ENCODE measurements around the gene CACNA2D4. TPM values are rescaled to one million over a fixed set of nuclear protein-coding genes. Genes with fewer than 3 reads are reported as not detected.

CACNA2D4 gene
- total and polyA plus RNA-seq, 4 donors: 1.5 to 12.6 (median 7.3) TPM

GRCh38 chr12:1878695-1879094, 39.8 kb downstream of the CACNA2D4 start:
- no peak overlapping the region for H3K9ac ChIP-seq (ENCODE audit: insufficient read depth in 1 of 2, low read length in 2 of 2)
- H3K27ac ChIP-seq (ENCODE audit: low read depth in 1 of 2, low read length in 1 of 2): no peak overlapping the region
- H3K36me3 ChIP-seq (ENCODE audit: control insufficient read depth in 4 of 4, insufficient read depth in 4 of 4, low read length in 4 of 4): no peaks in the 10 kb centered on the region
- WGBS, 2 donors: 82 to 84% methylated on average over 5 of the region's 5 CpGs
- H3K4me1 ChIP-seq (ENCODE audit: control insufficient read depth in 5 of 5, insufficient read depth in 5 of 5, low read length in 5 of 5): no peaks in the 10 kb centered on the region
- peaks cover 0 to 5% (median 0%) of the 10 kb centered on the region in 3 donors for H3K27me3 ChIP-seq (ENCODE audit: control insufficient read depth in 3 of 3, insufficient read depth in 3 of 3, low read length in 2 of 3)
- TF ChIP-seq CTCF (IDR thresholded peaks at IDR 0.05; ENCODE audit: control extremely low read depth, extremely low read depth): no peak
- no peaks in the 10 kb centered on the region for H3K9me3 ChIP-seq (ENCODE audit: control insufficient read depth in 4 of 4, insufficient read depth in 3 of 4, low read length in 3 of 4)
- H3K4me3 ChIP-seq: no peak overlapping the region
- DNase-seq (no peak), ATAC-seq (ENCODE audit: insufficient read depth, low FRiP score) (no peak)

DNA sequence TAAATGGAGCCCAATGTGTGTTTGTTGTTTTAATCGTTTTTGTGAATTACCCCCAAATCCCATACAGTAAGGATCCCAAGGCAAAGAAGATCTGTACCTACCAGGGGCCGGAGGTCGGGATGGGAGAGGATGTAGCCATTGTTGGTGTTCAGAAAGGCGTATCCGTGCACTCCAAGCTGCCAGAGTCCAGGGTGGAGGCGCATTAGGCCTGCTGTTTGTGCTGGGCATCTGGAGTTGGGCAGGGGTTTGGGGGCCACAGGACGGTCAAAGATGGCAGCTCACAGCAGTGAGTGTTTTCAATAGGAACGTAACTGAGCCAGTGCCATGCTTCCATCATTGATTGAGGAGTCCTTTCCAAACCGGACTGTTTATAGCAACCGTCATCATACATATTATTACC, 40.2 kb downstream of the CACNA2D4 start:
- no peaks in the 10 kb centered on the region for H3K4me1 ChIP-seq (ENCODE audit: control insufficient read depth in 5 of 5, insufficient read depth in 5 of 5, low read length in 5 of 5)
- WGBS, 2 donors: 91 to 94% methylated on average over 10 of the region's 10 CpGs
- H3K27ac ChIP-seq (ENCODE audit: low read depth in 1 of 2, low read length in 1 of 2): no peak overlapping the region
- H3K36me3 ChIP-seq (ENCODE audit: control insufficient read depth in 4 of 4, insufficient read depth in 4 of 4, low read length in 4 of 4): no peaks in the 10 kb centered on the region
- H3K4me3 ChIP-seq: no peak overlapping the region
- H3K27me3 ChIP-seq (ENCODE audit: control insufficient read depth in 3 of 3, insufficient read depth in 3 of 3, low read length in 2 of 3): peaks cover 0 to 5% (median 0%) of the 10 kb centered on the region in 3 donors
- no peak for TF ChIP-seq CTCF (IDR thresholded peaks at IDR 0.05; ENCODE audit: control extremely low read depth, extremely low read depth)
- DNase-seq (no peak), ATAC-seq (ENCODE audit: insufficient read depth, low FRiP score) (no peak)
- H3K9ac ChIP-seq (ENCODE audit: insufficient read depth in 1 of 2, low read length in 2 of 2): no peak overlapping the region
- H3K9me3 ChIP-seq (ENCODE audit: control insufficient read depth in 4 of 4, insufficient read depth in 3 of 4, low read length in 3 of 4): no peaks in the 10 kb centered on the region

DNA sequence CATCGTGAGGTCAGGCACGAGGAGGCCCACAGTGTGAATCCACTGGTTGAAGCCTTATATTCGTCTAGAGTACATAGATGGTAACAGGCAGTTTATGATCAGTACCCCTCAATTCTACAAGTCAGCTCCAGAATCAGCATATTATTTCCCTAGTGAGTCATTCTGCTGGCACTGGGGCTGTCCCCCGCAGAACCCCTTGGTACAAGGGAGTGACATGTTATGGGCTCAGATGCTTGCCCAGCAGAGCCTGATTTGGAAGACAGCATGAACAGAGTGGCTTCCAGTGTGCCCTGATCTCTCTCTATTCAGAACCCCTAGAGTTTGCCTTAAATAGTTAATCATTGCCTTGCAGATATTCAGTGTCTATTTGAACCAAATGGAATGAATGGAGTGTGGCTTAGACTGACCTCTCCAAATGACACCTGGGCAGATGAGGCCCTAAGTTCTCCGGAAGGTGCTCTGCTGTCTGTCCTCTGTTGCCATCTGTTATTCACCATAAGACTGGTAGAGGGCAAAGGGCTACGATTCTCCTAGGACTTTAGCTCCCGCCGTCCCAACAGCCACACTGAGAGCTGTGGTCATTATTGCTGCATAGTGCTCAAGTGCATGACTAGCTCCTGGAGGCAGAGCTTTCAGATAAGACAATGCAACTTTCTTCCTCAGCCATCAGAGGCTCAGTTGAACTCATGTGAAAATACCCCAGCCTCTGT, 41.1 kb downstream of the CACNA2D4 start:
- no peaks in the 10 kb centered on the region for H3K4me1 ChIP-seq (ENCODE audit: control insufficient read depth in 5 of 5, insufficient read depth in 5 of 5, low read length in 5 of 5)
- no peak overlapping the region for H3K4me3 ChIP-seq
- no peaks in the 10 kb centered on the region for H3K9me3 ChIP-seq (ENCODE audit: control insufficient read depth in 4 of 4, insufficient read depth in 3 of 4, low read length in 3 of 4)
- no peak overlapping the region for H3K27ac ChIP-seq (ENCODE audit: low read depth in 1 of 2, low read length in 1 of 2)
- no peak for DNase-seq
- no peaks in the 10 kb centered on the region for H3K36me3 ChIP-seq (ENCODE audit: control insufficient read depth in 4 of 4, insufficient read depth in 4 of 4, low read length in 4 of 4)
- TF ChIP-seq CTCF (IDR thresholded peaks at IDR 0.05; ENCODE audit: control extremely low read depth, extremely low read depth): no peak
- peaks cover 0 to 5% (median 0%) of the 10 kb centered on the region in 3 donors for H3K27me3 ChIP-seq (ENCODE audit: control insufficient read depth in 3 of 3, insufficient read depth in 3 of 3, low read length in 2 of 3)
- WGBS, 2 donors: 85 to 93% methylated on average over 8 of the region's 8 CpGs
- H3K9ac ChIP-seq (ENCODE audit: insufficient read depth in 1 of 2, low read length in 2 of 2): no peak overlapping the region
- no peak for ATAC-seq (ENCODE audit: insufficient read depth, low FRiP score)

DNA sequence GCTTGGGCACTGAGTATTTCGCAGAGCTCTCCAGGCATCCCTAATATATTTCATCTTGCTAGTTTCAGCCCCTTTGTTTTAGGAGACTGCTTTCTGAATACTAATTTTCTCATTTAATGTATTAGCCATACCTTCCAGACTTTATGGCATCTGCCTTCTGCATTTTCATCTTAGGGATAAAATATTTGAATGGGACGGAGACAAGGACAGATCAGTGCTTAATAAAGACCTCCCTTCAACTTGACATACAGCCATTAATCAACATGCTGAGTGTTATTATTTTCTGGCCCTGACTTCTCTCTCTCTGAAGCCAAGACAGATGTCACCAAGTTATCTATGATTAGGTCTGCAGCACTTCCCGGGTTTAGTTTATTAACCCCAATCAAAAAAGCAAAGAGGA, 42.4 kb downstream of the CACNA2D4 start:
- no peak for TF ChIP-seq CTCF (IDR thresholded peaks at IDR 0.05; ENCODE audit: control extremely low read depth, extremely low read depth)
- H3K9me3 ChIP-seq (ENCODE audit: control insufficient read depth in 4 of 4, insufficient read depth in 3 of 4, low read length in 3 of 4): peaks cover 0 to 3% (median 0%) of the 10 kb centered on the region in 4 donors
- whole genome bisulfite sequencing, 2 donors: 72 to 79% methylated on average over 3 of the region's 3 CpGs
- ATAC-seq (ENCODE audit: insufficient read depth, low FRiP score) (no peak), DNase-seq (no peak)
- no peak overlapping the region for H3K27ac ChIP-seq (ENCODE audit: low read depth in 1 of 2, low read length in 1 of 2)
- H3K36me3 ChIP-seq (ENCODE audit: control insufficient read depth in 4 of 4, insufficient read depth in 4 of 4, low read length in 4 of 4): no peaks in the 10 kb centered on the region
- H3K4me1 ChIP-seq (ENCODE audit: control insufficient read depth in 5 of 5, insufficient read depth in 5 of 5, low read length in 5 of 5): no peaks in the 10 kb centered on the region
- H3K4me3 ChIP-seq: no peak overlapping the region
- no peak overlapping the region for H3K9ac ChIP-seq (ENCODE audit: insufficient read depth in 1 of 2, low read length in 2 of 2)
- H3K27me3 ChIP-seq (ENCODE audit: control insufficient read depth in 3 of 3, insufficient read depth in 3 of 3, low read length in 2 of 3): peaks cover 0 to 5% (median 0%) of the 10 kb centered on the region in 3 donors
